ENCODE data around the gene SP1.

DNA sequence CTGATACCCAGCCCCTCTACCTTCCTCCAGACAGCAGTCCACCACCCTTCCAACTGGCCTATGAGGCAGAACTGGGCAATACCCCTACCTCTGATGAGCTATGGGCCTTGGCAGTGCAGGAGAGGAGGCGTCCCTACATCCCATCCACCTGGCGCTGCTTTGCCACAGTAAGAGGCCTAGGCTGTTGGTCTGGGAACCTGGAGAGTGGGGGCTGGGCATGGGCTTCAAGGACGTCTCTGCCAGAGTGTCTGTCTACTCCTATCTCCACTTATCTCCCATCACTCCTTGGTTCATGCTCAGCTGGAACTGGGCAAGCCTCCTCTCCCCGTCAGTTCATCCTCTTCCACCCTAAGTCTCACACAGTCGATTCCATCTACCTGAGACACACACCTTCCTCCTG, 50.1 kb downstream of the SP1 start:
- TF ChIP-seq, protein P1, sequence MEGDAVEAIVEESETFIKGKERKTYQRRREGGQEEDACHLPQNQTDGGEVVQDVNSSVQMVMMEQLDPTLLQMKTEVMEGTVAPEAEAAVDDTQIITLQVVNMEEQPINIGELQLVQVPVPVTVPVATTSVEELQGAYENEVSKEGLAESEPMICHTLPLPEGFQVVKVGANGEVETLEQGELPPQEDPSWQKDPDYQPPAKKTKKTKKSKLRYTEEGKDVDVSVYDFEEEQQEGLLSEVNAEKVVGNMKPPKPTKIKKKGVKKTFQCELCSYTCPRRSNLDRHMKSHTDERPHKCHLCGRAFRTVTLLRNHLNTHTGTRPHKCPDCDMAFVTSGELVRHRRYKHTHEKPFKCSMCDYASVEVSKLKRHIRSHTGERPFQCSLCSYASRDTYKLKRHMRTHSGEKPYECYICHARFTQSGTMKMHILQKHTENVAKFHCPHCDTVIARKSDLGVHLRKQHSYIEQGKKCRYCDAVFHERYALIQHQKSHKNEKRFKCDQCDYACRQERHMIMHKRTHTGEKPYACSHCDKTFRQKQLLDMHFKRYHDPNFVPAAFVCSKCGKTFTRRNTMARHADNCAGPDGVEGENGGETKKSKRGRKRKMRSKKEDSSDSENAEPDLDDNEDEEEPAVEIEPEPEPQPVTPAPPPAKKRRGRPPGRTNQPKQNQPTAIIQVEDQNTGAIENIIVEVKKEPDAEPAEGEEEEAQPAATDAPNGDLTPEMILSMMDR (IDR thresholded peaks at IDR 0.05), result no peak
- TF ChIP-seq EP300 (IDR thresholded peaks at IDR 0.05), result no peak
- no peak for TF ChIP-seq POLR2AphosphoS5 (IDR thresholded peaks at IDR 0.05)

Data from suprapubic skin (tissue), 4 donors.